Panc1 (cell line): ENCODE data around the gene COPB2. TPM values are rescaled to one million over a fixed set of nuclear protein-coding genes. Genes with fewer than 3 reads are reported as not detected.

Source experiments
- ATAC-seq: fragments of 200-7000 bp; cut with Tn5 transposase; 2 replicates; pipeline ENCODE4 v1.9.1; 2020; ENCODE audit warnings: mild to moderate bottlenecking, moderate library complexity
- BruUV-seq: library from RNA; stranded (reverse); fragments of 400-500 nt; replicated peaks from 2 replicates; lab custom pipeline; 2021; lab: Mats Ljungman, UMichigan
- CTCF ChIA-PET: fragments of 300-600 bp; sonication (Branson Sonifier 250); formaldehyde crosslinking; loops from one replicate; lab custom pipeline; 2022; ENCODE audit warnings: antibody characterized with exemption; lab: Charles Lee
- POLR2A ChIA-PET: fragments of 300-600 bp; sonication (Branson Sonifier 250); formaldehyde crosslinking; loops from one replicate; lab custom pipeline; 2022; ENCODE audit warnings: antibody characterized with exemption; lab: Charles Lee
- DNase-seq: peaks from one replicate; pipeline ENCODE4 v3.0.0-alpha.2; 2010; ENCODE audit warnings: low read depth, low spot score
- H3K27ac ChIP-seq: 2 replicates; pipeline ENCODE4 v1.5.1; 2011; ENCODE audit warnings: mild to moderate bottlenecking, low read length, inconsistent platforms
- H3K27me3 ChIP-seq: fragments of 200-500 bp; sonication (Bioruptor generic); 2 replicates; pipeline ENCODE4 v1.6.0; 2014; ENCODE audit warnings: low read length, inconsistent platforms; ENCODE audit not compliant: control insufficient read depth, insufficient read depth
- H3K36me3 ChIP-seq: fragments of 200-500 bp; sonication (Bioruptor generic); 2 replicates; pipeline ENCODE4 v1.5.1; 2014; ENCODE audit warnings: inconsistent platforms, mild to moderate bottlenecking, low read length, moderate library complexity; ENCODE audit not compliant: control insufficient read depth, insufficient read depth
- H3K4me1 ChIP-seq: 2 replicates; pipeline ENCODE4 v1.5.1; 2011; ENCODE audit warnings: inconsistent platforms, mild to moderate bottlenecking, low read length, moderate library complexity; ENCODE audit not compliant: control insufficient read depth, insufficient read depth
- H3K4me3 ChIP-seq, 2 experiments: 2 replicates each; pipeline ENCODE4 v1.5.1; 2011 to 2012; ENCODE audit warnings: low read depth in 2 of 2, low read length in 2 of 2, mild to moderate bottlenecking in 2 of 2, inconsistent platforms in 1 of 2, moderate library complexity in 1 of 2
- H3K9me3 ChIP-seq: fragments of 200-500 bp; sonication (Bioruptor generic); 2 replicates; pipeline ENCODE4 v1.5.1; 2014; ENCODE audit warnings: low read depth, mild to moderate bottlenecking, inconsistent platforms, low read length, moderate library complexity; ENCODE audit not compliant: control insufficient read depth, insufficient read depth
- POLR2AphosphoS5 ChIP-seq: IDR thresholded peaks from 2 replicates; pipeline ENCODE4 v1.6.1; 2012; ENCODE audit warnings: mild to moderate bottlenecking, low read depth, low read length, moderate library complexity
- SIN3A ChIP-seq: IDR thresholded peaks from 2 replicates; pipeline ENCODE4 v1.6.1; 2012; ENCODE audit warnings: low read depth, mild to moderate bottlenecking, low read length, moderate library complexity, borderline replicate concordance; ENCODE audit not compliant: insufficient read depth
- TCF7L2 ChIP-seq: IDR thresholded peaks from 2 replicates; pipeline ENCODE4 v1.6.1; 2011; ENCODE audit warnings: mild to moderate bottlenecking, low read depth, low read length, inconsistent platforms
- in situ Hi-C: cut with HindIII; loops from 2 replicates; pipeline ENCODE4 v1.10.0; 2016; ENCODE audit warnings: low sequenced_read_pairs, low pct_unique_long_range_greater_than_20kb
- intact Hi-C: fragments of 100-400 bp; cut with micrococcal nuclease; formaldehyde crosslinking; loops from one replicate; pipeline ENCODE4 v1.10.0; 2022; ENCODE audit not compliant: unreplicated experiment
- total RNA-seq: library from RNA; stranded (reverse); gene quantifications from one replicate; pipeline ENCODE4 v1.2.1, GENCODE V29; 2021; ENCODE audit not compliant: unreplicated experiment
- TF ChIP-seq, protein P1 (sequence below): fragments of 450-650 bp; IDR thresholded peaks from 2 replicates; pipeline ENCODE4 v1.5.1; 2017; ENCODE audit warnings: mild to moderate bottlenecking
- TF ChIP-seq, protein P2 (sequence below), 2 experiments: IDR thresholded peaks; 2 replicates each; pipeline ENCODE4 v1.6.1; 2011 to 2012; ENCODE audit warnings: low read depth in 2 of 2, control low read depth in 1 of 2, low read length in 1 of 2, mild to moderate bottlenecking in 1 of 2, moderate library complexity in 1 of 2; ENCODE audit not compliant: insufficient read depth in 1 of 2

COPB2 gene
- total RNA-seq, 1 experiment from 2014 or later = 150 TPM

DNA sequence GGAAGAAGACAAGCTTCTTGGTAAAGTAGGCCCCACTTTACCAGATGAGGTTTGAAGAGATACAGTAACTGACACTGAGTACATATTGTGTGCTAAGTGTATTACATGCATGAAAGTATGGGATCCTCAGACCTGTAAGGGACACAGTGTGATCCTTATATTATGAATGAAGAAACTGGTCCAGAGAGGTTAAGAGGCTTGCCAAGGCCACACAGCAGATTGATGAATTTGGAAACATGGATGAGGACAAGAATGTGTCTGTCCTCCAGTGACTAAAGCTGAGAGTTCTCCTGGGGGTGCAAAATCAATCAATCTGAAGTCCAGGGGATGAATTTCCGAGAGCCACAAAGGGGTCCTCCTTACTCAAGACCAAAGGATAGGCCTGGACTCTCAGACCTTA is 77.0 kb downstream of the COPB2 start:
- intact Hi-C loops = no loop called here
- no peaks in the 10 kb centered on the region for H3K27me3 ChIP-seq
- no peaks in the 10 kb centered on the region for H3K36me3 ChIP-seq
- POLR2A ChIA-PET = no interaction called here
- no peak overlapping the region for H3K4me3 ChIP-seq
- H3K27ac ChIP-seq = peak overlapping the region; percentile 81
- DNase-seq = no peak
- no peaks in the 10 kb centered on the region for H3K9me3 ChIP-seq
- H3K4me1 ChIP-seq = peaks cover 45% of the 10 kb centered on the region
- no peak for ATAC-seq
- TF ChIP-seq TCF7L2 (no peak), POLR2AphosphoS5 (no peak), SIN3A (no peak)
- TF ChIP-seq, protein P1, sequence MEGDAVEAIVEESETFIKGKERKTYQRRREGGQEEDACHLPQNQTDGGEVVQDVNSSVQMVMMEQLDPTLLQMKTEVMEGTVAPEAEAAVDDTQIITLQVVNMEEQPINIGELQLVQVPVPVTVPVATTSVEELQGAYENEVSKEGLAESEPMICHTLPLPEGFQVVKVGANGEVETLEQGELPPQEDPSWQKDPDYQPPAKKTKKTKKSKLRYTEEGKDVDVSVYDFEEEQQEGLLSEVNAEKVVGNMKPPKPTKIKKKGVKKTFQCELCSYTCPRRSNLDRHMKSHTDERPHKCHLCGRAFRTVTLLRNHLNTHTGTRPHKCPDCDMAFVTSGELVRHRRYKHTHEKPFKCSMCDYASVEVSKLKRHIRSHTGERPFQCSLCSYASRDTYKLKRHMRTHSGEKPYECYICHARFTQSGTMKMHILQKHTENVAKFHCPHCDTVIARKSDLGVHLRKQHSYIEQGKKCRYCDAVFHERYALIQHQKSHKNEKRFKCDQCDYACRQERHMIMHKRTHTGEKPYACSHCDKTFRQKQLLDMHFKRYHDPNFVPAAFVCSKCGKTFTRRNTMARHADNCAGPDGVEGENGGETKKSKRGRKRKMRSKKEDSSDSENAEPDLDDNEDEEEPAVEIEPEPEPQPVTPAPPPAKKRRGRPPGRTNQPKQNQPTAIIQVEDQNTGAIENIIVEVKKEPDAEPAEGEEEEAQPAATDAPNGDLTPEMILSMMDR = no peak
- TF ChIP-seq, protein P2, sequence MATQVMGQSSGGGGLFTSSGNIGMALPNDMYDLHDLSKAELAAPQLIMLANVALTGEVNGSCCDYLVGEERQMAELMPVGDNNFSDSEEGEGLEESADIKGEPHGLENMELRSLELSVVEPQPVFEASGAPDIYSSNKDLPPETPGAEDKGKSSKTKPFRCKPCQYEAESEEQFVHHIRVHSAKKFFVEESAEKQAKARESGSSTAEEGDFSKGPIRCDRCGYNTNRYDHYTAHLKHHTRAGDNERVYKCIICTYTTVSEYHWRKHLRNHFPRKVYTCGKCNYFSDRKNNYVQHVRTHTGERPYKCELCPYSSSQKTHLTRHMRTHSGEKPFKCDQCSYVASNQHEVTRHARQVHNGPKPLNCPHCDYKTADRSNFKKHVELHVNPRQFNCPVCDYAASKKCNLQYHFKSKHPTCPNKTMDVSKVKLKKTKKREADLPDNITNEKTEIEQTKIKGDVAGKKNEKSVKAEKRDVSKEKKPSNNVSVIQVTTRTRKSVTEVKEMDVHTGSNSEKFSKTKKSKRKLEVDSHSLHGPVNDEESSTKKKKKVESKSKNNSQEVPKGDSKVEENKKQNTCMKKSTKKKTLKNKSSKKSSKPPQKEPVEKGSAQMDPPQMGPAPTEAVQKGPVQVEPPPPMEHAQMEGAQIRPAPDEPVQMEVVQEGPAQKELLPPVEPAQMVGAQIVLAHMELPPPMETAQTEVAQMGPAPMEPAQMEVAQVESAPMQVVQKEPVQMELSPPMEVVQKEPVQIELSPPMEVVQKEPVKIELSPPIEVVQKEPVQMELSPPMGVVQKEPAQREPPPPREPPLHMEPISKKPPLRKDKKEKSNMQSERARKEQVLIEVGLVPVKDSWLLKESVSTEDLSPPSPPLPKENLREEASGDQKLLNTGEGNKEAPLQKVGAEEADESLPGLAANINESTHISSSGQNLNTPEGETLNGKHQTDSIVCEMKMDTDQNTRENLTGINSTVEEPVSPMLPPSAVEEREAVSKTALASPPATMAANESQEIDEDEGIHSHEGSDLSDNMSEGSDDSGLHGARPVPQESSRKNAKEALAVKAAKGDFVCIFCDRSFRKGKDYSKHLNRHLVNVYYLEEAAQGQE (IDR thresholded peaks at IDR 0.05; ENCODE audit: insufficient read depth in 1 of 2, low read depth in 2 of 2, low read length in 1 of 2) = no peak
- in situ Hi-C loops = no loop called here
- CTCF ChIA-PET = interaction anchor here (0.8 kb wide), 1 partner anchor 17 kb away, joined by 3 read pairs; no protein-coding TSS in a partner anchor
- BruUV-seq = no TSS peak

DNA sequence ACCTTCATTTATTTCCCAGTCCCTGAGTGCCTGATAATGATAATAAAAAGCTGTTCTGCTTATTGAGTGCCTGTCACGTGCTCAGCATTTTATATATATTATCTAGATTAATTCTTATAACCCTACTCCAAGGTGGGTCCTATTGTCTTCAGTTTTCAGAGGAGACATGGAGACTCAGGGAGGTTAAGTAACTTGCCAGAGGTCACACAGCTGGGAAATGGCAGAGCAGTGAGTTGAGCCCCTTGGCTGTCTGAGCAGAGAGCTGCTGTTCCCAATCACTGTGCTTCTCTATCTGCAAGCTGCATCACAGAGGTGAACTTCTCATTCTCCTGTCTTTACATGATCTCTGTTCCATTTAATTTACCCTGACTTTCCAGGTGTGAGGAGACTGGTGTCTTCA is 77.9 kb downstream of the COPB2 start:
- in situ Hi-C loops (no loop called here), intact Hi-C loops (no loop called here)
- H3K36me3 ChIP-seq = no peaks in the 10 kb centered on the region
- DNase-seq (no peak), ATAC-seq (no peak)
- no peaks in the 10 kb centered on the region for H3K9me3 ChIP-seq
- POLR2A ChIA-PET = interaction anchor here (1.3 kb wide), 1 partner anchor 223 kb away, joined by 4 read pairs; no protein-coding TSS in a partner anchor
- BruUV-seq = no TSS peak
- peak overlapping the region; percentile 81 for H3K27ac ChIP-seq
- no peaks in the 10 kb centered on the region for H3K27me3 ChIP-seq
- CTCF ChIA-PET = no interaction called here
- TF ChIP-seq POLR2AphosphoS5 (no peak), SIN3A (no peak), TCF7L2 (no peak)
- TF ChIP-seq, protein P1 = no peak
- TF ChIP-seq, protein P2 (IDR thresholded peaks at IDR 0.05; ENCODE audit: insufficient read depth in 1 of 2, low read depth in 2 of 2, low read length in 1 of 2) = no peak
- H3K4me1 ChIP-seq = peaks cover 43% of the 10 kb centered on the region
- no peak overlapping the region for H3K4me3 ChIP-seq
